H9 (cell line): ENCODE measurements around the gene GPR157. TPM values are rescaled to one million over a fixed set of nuclear protein-coding genes. Genes with fewer than 3 reads are reported as not detected.

Experiments used
- DNase-seq: peaks from one replicate; pipeline ENCODE4 v3.0.0-alpha.2; 2017
- H2AFZ ChIP-seq: one replicate; pipeline ENCODE4 v1.6.1; 2013; ENCODE audit warnings: mild to moderate bottlenecking, low read length, control low read depth, moderate library complexity
- H2AK5ac ChIP-seq: 2 replicates; pipeline ENCODE4 v1.6.1; 2013; ENCODE audit warnings: low read length, control low read depth, mixed read lengths; ENCODE audit not compliant: insufficient read length
- H2BK120ac ChIP-seq: one replicate; pipeline ENCODE4 v1.6.1; 2013; ENCODE audit warnings: low read depth, mild to moderate bottlenecking, low read length, control low read depth, inconsistent platforms; ENCODE audit not compliant: poor library complexity, severe bottlenecking
- H2BK12ac ChIP-seq: 2 replicates; pipeline ENCODE4 v1.6.1; 2013; ENCODE audit warnings: low read length, control low read depth, mixed read lengths, low read depth; ENCODE audit not compliant: insufficient read length
- H2BK15ac ChIP-seq: 2 replicates; pipeline ENCODE4 v1.6.1; 2013; ENCODE audit warnings: low read depth, low read length, control low read depth
- H2BK20ac ChIP-seq: one replicate; pipeline ENCODE4 v1.6.1; 2013; ENCODE audit warnings: low read depth, mild to moderate bottlenecking, low read length, control low read depth, inconsistent platforms; ENCODE audit not compliant: poor library complexity, severe bottlenecking
- H2BK5ac ChIP-seq: 2 replicates; pipeline ENCODE4 v1.6.1; 2013; ENCODE audit warnings: low read length, control low read depth, mixed read lengths; ENCODE audit not compliant: insufficient read length
- H3K14ac ChIP-seq: 2 replicates; pipeline ENCODE4 v1.6.1; 2013; ENCODE audit warnings: low read length, control low read depth; ENCODE audit not compliant: insufficient read depth
- H3K18ac ChIP-seq: 2 replicates; pipeline ENCODE4 v1.6.1; 2013; ENCODE audit warnings: low read depth, mild to moderate bottlenecking, mixed read lengths, low read length, control low read depth; ENCODE audit not compliant: insufficient read length
- H3K23ac ChIP-seq: 2 replicates; pipeline ENCODE4 v1.6.1; 2013; ENCODE audit warnings: low read length, control low read depth, mixed read lengths, low read depth; ENCODE audit not compliant: insufficient read length
- H3K23me2 ChIP-seq: 2 replicates; pipeline ENCODE4 v1.6.1; 2013; ENCODE audit warnings: low read depth, mild to moderate bottlenecking, mixed read lengths, low read length, control low read depth; ENCODE audit not compliant: insufficient read length, poor library complexity, severe bottlenecking
- H3K27ac ChIP-seq: 2 replicates; pipeline ENCODE4 v1.5.1; 2013; ENCODE audit warnings: low read length, control low read depth, mixed read lengths, low read depth; ENCODE audit not compliant: insufficient read length
- H3K27me3 ChIP-seq: 2 replicates; pipeline ENCODE4 v1.6.1; 2013; ENCODE audit warnings: low read length, control low read depth, inconsistent platforms; ENCODE audit not compliant: insufficient read depth
- H3K4ac ChIP-seq: 2 replicates; pipeline ENCODE4 v1.6.1; 2013; ENCODE audit warnings: low read depth, mild to moderate bottlenecking, control low read depth, inconsistent platforms, low read length, moderate library complexity
- H3K4me1 ChIP-seq: 2 replicates; pipeline ENCODE4 v1.6.1; 2013; ENCODE audit warnings: low read length, control low read depth, inconsistent platforms; ENCODE audit not compliant: insufficient read depth
- H3K4me2 ChIP-seq: 2 replicates; pipeline ENCODE4 v1.6.1; 2013; ENCODE audit warnings: low read length, control low read depth, mixed read lengths; ENCODE audit not compliant: insufficient read length, insufficient read depth
- H3K56ac ChIP-seq: 2 replicates; pipeline ENCODE4 v1.6.1; 2013; ENCODE audit warnings: low read depth, mild to moderate bottlenecking, mixed read lengths, low read length, control low read depth; ENCODE audit not compliant: insufficient read length
- H3K79me1 ChIP-seq: 2 replicates; pipeline ENCODE4 v1.6.1; 2013; ENCODE audit warnings: low read depth, mild to moderate bottlenecking, moderate library complexity, low read length, control low read depth, inconsistent platforms; ENCODE audit not compliant: insufficient read depth, poor library complexity, severe bottlenecking
- H3K79me2 ChIP-seq: 2 replicates; pipeline ENCODE4 v1.6.1; 2013; ENCODE audit warnings: low read length, control low read depth, inconsistent platforms; ENCODE audit not compliant: insufficient read depth
- H3K9ac ChIP-seq: 2 replicates; pipeline ENCODE4 v1.6.1; 2013; ENCODE audit warnings: low read length, control low read depth, mixed read lengths; ENCODE audit not compliant: insufficient read length; ENCODE audit errors: extremely low read depth
- H3K9me3 ChIP-seq: one replicate; pipeline ENCODE4 v1.6.1; 2013; ENCODE audit warnings: low read depth, low read length, inconsistent platforms; ENCODE audit not compliant: control insufficient read depth
- H3T11ph ChIP-seq: one replicate; pipeline ENCODE4 v1.6.1; 2013; ENCODE audit warnings: mild to moderate bottlenecking, low read length, control low read depth, inconsistent platforms
- H4K20me1 ChIP-seq: one replicate; pipeline ENCODE4 v1.6.1; 2013; ENCODE audit not compliant: control insufficient read depth, insufficient read length, insufficient read depth
- H4K5ac ChIP-seq: 2 replicates; pipeline ENCODE4 v1.6.1; 2013; ENCODE audit warnings: low read depth, mild to moderate bottlenecking, mixed read lengths, low read length, control low read depth; ENCODE audit not compliant: insufficient read length
- H4K8ac ChIP-seq: replicated peaks from 2 replicates; pipeline ENCODE4 v1.6.1; 2013; ENCODE audit warnings: low read length, control low read depth, mixed read lengths, low read depth; ENCODE audit not compliant: insufficient read length
- H4K91ac ChIP-seq: 2 replicates; pipeline ENCODE4 v1.6.1; 2013; ENCODE audit warnings: low read depth, mild to moderate bottlenecking, moderate library complexity, mixed read lengths, low read length, control low read depth; ENCODE audit not compliant: insufficient read length
- H3K27ac Mint-ChIP-seq, 3 experiments: 2 replicates in 2 of 3; 3 replicates in 1 of 3; pipeline ENCODE4 v1.8.0; 2020 to 2021; ENCODE audit warnings: mixed read lengths in 3 of 3, mild to moderate bottlenecking in 1 of 3, moderate library complexity in 1 of 3
- H3K27me3 Mint-ChIP-seq: 2 replicates; pipeline ENCODE4 v1.8.0; 2021; ENCODE audit warnings: low read depth, mild to moderate bottlenecking, moderate library complexity, mixed read lengths
- H3K36me3 Mint-ChIP-seq, 3 experiments: 2 replicates in 2 of 3; 3 replicates in 1 of 3; pipeline ENCODE4 v1.8.0; 2020 to 2021; ENCODE audit warnings: low read depth in 3 of 3, mixed read lengths in 3 of 3; ENCODE audit not compliant: insufficient read depth in 1 of 3
- H3K4me1 Mint-ChIP-seq, 2 experiments: 2 replicates each; pipeline ENCODE4 v1.8.0; 2020; ENCODE audit warnings: mixed read lengths in 2 of 2
- H3K4me3 Mint-ChIP-seq, 2 experiments: 2 replicates in 1 of 2; 3 replicates in 1 of 2; pipeline ENCODE4 v1.8.0; 2020 to 2021; ENCODE audit warnings: mild to moderate bottlenecking in 2 of 2, mixed read lengths in 2 of 2, moderate library complexity in 1 of 2
- H3K9me3 Mint-ChIP-seq, 2 experiments: 2 replicates in 1 of 2; 3 replicates in 1 of 2; pipeline ENCODE4 v1.8.0; 2020; ENCODE audit warnings: mild to moderate bottlenecking in 2 of 2, mixed read lengths in 2 of 2, moderate library complexity in 1 of 2
- WGBS: extraction: QIAGEN DNeasy Blood & Tissue Kit; methylation state at CpG from one replicate; pipeline ENCODE4 v1.1.7; 2013; ENCODE audit warnings: missing lambda C conversion rate, low lambda C conversion rate, mixed read lengths; ENCODE audit not compliant: insufficient read length; ENCODE audit errors: extremely low coverage; 5-methylcytosine and 5-hydroxymethylcytosine counted together
- total RNA-seq: library from RNA; stranded (reverse); gene quantifications from 2 replicates; pipeline ENCODE4 v1.2.1, GENCODE V29; 2021
- TF ChIP-seq, protein P1 (sequence below): fragments of 200-600 bp; sonication (generic); conservative IDR thresholded peaks from 3 replicates; pipeline ENCODE4 v1.8.0; 2021; ENCODE audit warnings: antibody characterized with exemption, mild to moderate bottlenecking

The GPR157 gene
- total RNA-seq, 1 experiment from 2014 or later, result 3.8 TPM

DNA sequence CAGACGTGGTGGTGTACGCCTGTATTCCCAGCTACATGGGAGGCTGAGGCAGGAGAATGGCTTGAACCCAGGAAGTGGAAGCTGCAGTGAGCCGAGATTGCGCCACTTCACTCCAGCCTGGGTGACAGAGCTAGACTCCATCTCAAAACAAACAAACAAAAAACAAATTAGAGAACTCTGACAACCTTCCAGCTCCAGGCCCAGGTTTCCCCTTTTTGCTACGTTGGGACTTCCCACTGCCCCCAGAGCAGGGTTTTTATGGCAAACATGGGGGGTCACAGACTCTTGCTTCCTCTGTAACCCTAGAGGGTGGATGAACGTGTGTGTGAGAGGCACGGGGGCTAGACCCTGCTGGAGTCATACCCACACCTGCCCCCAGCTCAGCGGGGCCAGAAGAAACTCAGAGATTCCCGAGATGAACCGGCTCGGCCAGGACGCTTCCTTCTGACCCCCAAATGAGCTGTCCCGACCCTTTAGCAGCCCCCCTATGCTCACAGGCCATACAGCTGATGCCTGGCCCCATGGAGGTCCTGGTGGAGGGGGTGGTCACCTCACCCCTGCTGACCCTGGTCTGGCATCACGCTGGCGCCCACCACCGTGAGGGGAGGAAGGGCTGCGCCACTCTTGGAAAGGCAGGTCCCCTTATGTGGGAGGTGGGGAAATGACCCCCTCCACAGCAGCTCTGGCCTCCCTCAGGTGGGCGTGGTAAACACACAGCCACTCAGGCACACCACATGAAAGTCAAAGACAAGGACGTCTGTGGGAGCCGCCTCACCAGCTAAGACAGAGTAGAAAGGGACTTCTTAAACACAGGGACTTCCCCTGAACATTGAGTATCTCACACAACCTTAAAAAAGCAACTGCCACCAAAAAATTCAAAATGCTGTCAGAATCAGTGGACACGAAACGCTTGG lies 7.1 kb downstream of the GPR157 start:
- WGBS, result no CpG with 5 or more reads among the region's 22 CpGs

More for the DNA sequence above, 7.1 kb downstream of the GPR157 start:
- H2BK12ac ChIP-seq, result no peak overlapping the region
- no peak overlapping the region for H3K4me3 Mint-ChIP-seq
- no peak overlapping the region for H3K18ac ChIP-seq
- DNase-seq, result no peak
- H3K23me2 ChIP-seq, result no peaks in the 10 kb centered on the region
- H2BK120ac ChIP-seq, result no peak overlapping the region
- no peaks in the 10 kb centered on the region for H3K27me3 Mint-ChIP-seq
- no peak overlapping the region for H2AFZ ChIP-seq
- no peak overlapping the region for H3K27ac ChIP-seq
- no peak overlapping the region for H2AK5ac ChIP-seq
- TF ChIP-seq, protein P1, sequence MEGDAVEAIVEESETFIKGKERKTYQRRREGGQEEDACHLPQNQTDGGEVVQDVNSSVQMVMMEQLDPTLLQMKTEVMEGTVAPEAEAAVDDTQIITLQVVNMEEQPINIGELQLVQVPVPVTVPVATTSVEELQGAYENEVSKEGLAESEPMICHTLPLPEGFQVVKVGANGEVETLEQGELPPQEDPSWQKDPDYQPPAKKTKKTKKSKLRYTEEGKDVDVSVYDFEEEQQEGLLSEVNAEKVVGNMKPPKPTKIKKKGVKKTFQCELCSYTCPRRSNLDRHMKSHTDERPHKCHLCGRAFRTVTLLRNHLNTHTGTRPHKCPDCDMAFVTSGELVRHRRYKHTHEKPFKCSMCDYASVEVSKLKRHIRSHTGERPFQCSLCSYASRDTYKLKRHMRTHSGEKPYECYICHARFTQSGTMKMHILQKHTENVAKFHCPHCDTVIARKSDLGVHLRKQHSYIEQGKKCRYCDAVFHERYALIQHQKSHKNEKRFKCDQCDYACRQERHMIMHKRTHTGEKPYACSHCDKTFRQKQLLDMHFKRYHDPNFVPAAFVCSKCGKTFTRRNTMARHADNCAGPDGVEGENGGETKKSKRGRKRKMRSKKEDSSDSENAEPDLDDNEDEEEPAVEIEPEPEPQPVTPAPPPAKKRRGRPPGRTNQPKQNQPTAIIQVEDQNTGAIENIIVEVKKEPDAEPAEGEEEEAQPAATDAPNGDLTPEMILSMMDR, result no peak
- H3K9ac ChIP-seq, result no peak overlapping the region
- no peak overlapping the region for H3K56ac ChIP-seq
- no peaks in the 10 kb centered on the region for H3K79me1 ChIP-seq
- no peak overlapping the region for H3K4me2 ChIP-seq
- no peak overlapping the region for H4K5ac ChIP-seq
- no peak overlapping the region for H3K14ac ChIP-seq
- H4K20me1 ChIP-seq, result no peaks in the 10 kb centered on the region
- H2BK15ac ChIP-seq, result no peak overlapping the region
- H3K4me1 ChIP-seq, result no peaks in the 10 kb centered on the region
- peaks cover 2 to 6% of the 10 kb centered on the region in 2 experiments; a peak in 3 of 4 replicates for H3K4me1 Mint-ChIP-seq
- H3T11ph ChIP-seq, result no peak overlapping the region
- H3K9me3 Mint-ChIP-seq, result no peaks in the 10 kb centered on the region
- H3K9me3 ChIP-seq, result no peaks in the 10 kb centered on the region
- no peak overlapping the region for H2BK5ac ChIP-seq
- H4K91ac ChIP-seq, result peak overlapping the region; percentile 90
- no peaks in the 10 kb centered on the region for H3K36me3 Mint-ChIP-seq
- no peak overlapping the region for H3K23ac ChIP-seq
- no peaks in the 10 kb centered on the region for H3K27me3 ChIP-seq
- H3K79me2 ChIP-seq, result no peaks in the 10 kb centered on the region
- no peak overlapping the region for H4K8ac ChIP-seq
- no peak overlapping the region for H3K27ac Mint-ChIP-seq
- no peak overlapping the region for H3K4ac ChIP-seq
- H2BK20ac ChIP-seq, result no peak overlapping the region
